CD4-positive, CD25-positive, alpha-beta regulatory T cell (primary cell): Measurements from ENCODE around the gene DNAJC2. TPM values are rescaled to one million over a fixed set of nuclear protein-coding genes. Genes with fewer than 3 reads are reported as not detected.
"Not testable (repeated sequence)": the region's sequence is repeated elsewhere in the genome, so short reads cannot be mapped to it uniquely, and the experiment has no call there.

ENCODE experiments used
- ATAC-seq, 2 donors: fragments of 150-1000 bp; cut with Tn5 transposase; one replicate each; pipeline ENCODE4 v1.10.0; 2021; ENCODE audit warnings: low read depth in 2 of 2, moderate number of reproducible peaks in 2 of 2, moderate library complexity in 1 of 2
- DNase-seq, 3 donors: peaks; one replicate each; pipeline versions ENCODE4 v3.0.0 to v3.0.0-alpha.2; 2012 to 2022; ENCODE audit warnings: mixed read lengths in 1 of 3
- H3K27ac ChIP-seq: one replicate; pipeline ENCODE4 v1.7.0; 2013; ENCODE audit warnings: mild to moderate bottlenecking, low read length; ENCODE audit not compliant: insufficient read depth, poor library complexity, severe bottlenecking
- H3K27me3 ChIP-seq: one replicate; pipeline ENCODE4 v1.7.0; 2013; ENCODE audit warnings: low read length; ENCODE audit not compliant: control insufficient read depth, insufficient read depth
- H3K36me3 ChIP-seq: one replicate; pipeline ENCODE4 v1.7.0; 2013; ENCODE audit warnings: mild to moderate bottlenecking, low read length, moderate library complexity; ENCODE audit not compliant: control insufficient read depth, insufficient read depth
- H3K4me1 ChIP-seq: 2 replicates; pipeline ENCODE4 v1.7.0; 2013; ENCODE audit warnings: mild to moderate bottlenecking, low read length; ENCODE audit not compliant: insufficient read depth, control insufficient read depth, poor library complexity, severe bottlenecking
- H3K4me3 ChIP-seq: one replicate; pipeline ENCODE4 v1.7.0; 2013; ENCODE audit warnings: low read depth, mild to moderate bottlenecking, low read length, moderate library complexity
- H3K9me3 ChIP-seq, 2 experiments: 1 replicate in 1 of 2; 2 replicates in 1 of 2; pipeline ENCODE4 v1.7.0; 2013; ENCODE audit warnings: low read length in 2 of 2, mild to moderate bottlenecking in 1 of 2, moderate library complexity in 1 of 2; ENCODE audit not compliant: control insufficient read depth in 2 of 2
- H3K27ac Mint-ChIP-seq, 3 donors: one replicate each; pipeline ENCODE4 v1.8.0; 2020 to 2022; ENCODE audit warnings: mild to moderate bottlenecking in 3 of 3, mixed read lengths in 3 of 3, moderate library complexity in 2 of 3
- H3K27me3 Mint-ChIP-seq: one replicate; pipeline ENCODE4 v1.8.0; 2022; ENCODE audit warnings: mild to moderate bottlenecking, mixed read lengths
- H3K36me3 Mint-ChIP-seq: one replicate; pipeline ENCODE4 v1.8.0; 2020; ENCODE audit warnings: mixed read lengths
- H3K4me1 Mint-ChIP-seq, 4 donors: one replicate each; pipeline ENCODE4 v1.8.0; 2020 to 2022; ENCODE audit warnings: mixed read lengths in 4 of 4, mild to moderate bottlenecking in 1 of 4
- H3K4me3 Mint-ChIP-seq, 4 donors: one replicate each; pipeline ENCODE4 v1.8.0; 2020 to 2022; ENCODE audit warnings: mild to moderate bottlenecking in 4 of 4, mixed read lengths in 4 of 4, moderate library complexity in 3 of 4
- H3K9me3 Mint-ChIP-seq, 7 donors: one replicate each; pipeline ENCODE4 v1.8.0; 2020 to 2022; ENCODE audit warnings: mixed read lengths in 7 of 7, mild to moderate bottlenecking in 3 of 7, moderate library complexity in 2 of 7
- polyA plus RNA-seq, 4 donors: library from polyadenylated mRNA; unstranded; fragments of 300-500 nt; fragmentation: Illumina TruSeq; gene quantifications; one replicate each; pipeline ENCODE4 v1.2.3, GENCODE V29; 2021
- total RNA-seq: library from RNA; stranded (reverse); gene quantifications from one replicate; pipeline ENCODE4 v1.2.3, GENCODE V29; 2022

Gene DNAJC2
- total and polyA plus RNA-seq, 5 donors from 2014 or later, result 17.3 to 63.1 (median 22.0) TPM

DNA sequence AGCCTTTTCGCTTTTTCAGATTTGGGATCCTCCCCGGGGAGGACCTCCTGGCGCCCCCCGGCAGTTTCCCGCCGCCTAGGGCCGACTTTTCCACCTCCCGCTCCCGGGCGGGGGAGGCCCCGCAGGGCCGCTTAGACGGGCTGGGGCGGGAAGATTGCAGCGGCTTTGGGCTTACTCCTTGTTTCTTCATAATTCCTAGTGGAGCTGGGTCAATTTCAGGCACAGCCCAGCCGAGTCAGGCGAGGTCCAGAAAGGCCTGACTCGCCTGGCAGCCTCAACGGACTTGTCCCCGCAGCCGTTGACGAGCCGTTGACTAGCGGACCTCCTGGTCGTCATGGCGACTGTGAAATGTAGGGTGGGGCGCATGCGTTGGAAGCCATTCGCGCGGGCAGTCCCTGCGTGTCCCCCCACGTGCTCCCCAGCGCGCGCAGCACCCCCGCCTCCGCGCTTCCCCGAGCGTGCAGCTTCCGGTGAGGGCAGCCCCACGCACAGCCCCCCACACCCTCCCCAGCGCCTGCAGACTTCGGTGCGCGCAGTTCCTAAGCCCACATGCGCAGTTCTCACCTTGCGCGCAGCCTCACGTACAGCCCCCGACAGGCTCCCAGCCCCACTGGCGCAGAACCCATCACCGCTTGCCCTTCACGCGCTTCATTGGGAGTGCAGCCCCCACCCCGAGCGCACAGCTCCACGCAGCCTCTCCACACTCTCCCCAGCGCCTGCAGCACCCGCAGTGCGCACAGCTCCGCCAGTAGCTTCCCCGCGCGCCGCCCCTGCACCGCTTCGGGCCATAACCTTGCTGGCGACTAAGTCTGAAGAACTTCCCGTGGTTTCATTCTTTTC is 64.4 kb downstream of the DNAJC2 start:
- peak; percentile 96 for ATAC-seq
- Mint-ChIP-seq H3K4me1 (peaks cover 9 to 31% (median 17%) of the 10 kb centered on the region in 4 donors), H3K27ac (peak overlapping the region; percentile 94 to 98 (median 96)), H3K4me3 (peak overlapping the region; percentile 95 to 98 (median 97))
- not testable (repeated sequence) for H3K27me3 ChIP-seq, H3K27me3 Mint-ChIP-seq, H3K36me3 Mint-ChIP-seq, H3K9me3 ChIP-seq, H3K36me3 ChIP-seq, H3K9me3 Mint-ChIP-seq
- peak; percentile 89 to 91 (median 91) for DNase-seq
- Histone ChIP-seq H3K4me3 (peak overlapping the region; percentile 78), H3K27ac (peak overlapping the region; percentile 90), H3K4me1 (peaks cover 16% of the 10 kb centered on the region)

DNA sequence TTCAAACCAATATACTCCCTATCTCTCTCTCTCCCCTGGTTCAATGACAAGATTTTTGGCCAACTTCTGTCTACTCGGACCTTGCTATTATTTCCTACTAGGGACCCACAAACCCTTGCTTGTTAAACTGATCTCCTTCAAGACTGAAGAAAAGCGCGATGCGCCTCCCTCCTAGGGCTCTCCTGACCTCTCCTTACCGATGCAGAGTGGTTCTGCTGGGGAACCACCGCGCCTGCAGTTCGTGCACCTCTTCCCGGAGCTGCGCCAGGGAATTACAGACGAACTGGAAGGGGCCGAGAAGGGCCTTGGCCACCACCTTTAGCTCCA is 65.0 kb downstream of the DNAJC2 start:
- H3K4me3 ChIP-seq, result peak overlapping the region; percentile 78
- not testable (repeated sequence) for H3K9me3 Mint-ChIP-seq, H3K27me3 Mint-ChIP-seq, H3K36me3 ChIP-seq, H3K27me3 ChIP-seq, ATAC-seq, H3K36me3 Mint-ChIP-seq, H3K9me3 ChIP-seq
- H3K27ac ChIP-seq, result peak overlapping the region; percentile 90
- peaks cover 16% of the 10 kb centered on the region for H3K4me1 ChIP-seq
- peak overlapping the region; percentile 95 to 98 (median 97) for H3K4me3 Mint-ChIP-seq
- peak in 1 of 3 donors; percentile 32 for DNase-seq
- H3K27ac Mint-ChIP-seq, result peak overlapping the region; percentile 50 to 98 (median 96)
- H3K4me1 Mint-ChIP-seq, result peaks cover 9 to 31% (median 17%) of the 10 kb centered on the region in 4 donors

DNA sequence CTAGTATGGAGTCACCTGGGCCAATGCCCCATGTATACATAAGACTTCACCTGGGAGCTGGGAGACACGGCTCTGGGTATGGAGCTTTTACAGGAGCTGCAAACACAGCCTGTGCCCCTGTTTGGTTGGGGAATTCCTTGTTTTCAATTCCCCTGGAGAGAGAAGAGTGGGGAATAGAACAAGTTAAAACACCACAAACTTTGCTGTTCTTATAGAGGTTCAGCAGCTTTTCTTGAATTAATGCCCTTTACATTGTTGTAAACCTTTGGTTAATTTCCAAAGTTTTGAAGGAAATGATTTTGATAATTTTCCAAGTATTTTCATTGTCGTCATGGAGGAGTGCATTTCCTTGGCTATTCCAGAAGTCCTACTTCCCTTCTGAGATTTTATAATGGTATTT is 66.4 kb downstream of the DNAJC2 start:
- not testable (repeated sequence) for H3K9me3 Mint-ChIP-seq, H3K27ac ChIP-seq, H3K4me3 ChIP-seq, H3K9me3 ChIP-seq, H3K27me3 Mint-ChIP-seq, H3K27me3 ChIP-seq, DNase-seq, H3K36me3 Mint-ChIP-seq, H3K36me3 ChIP-seq, H3K27ac Mint-ChIP-seq, ATAC-seq
- H3K4me1 ChIP-seq, result peaks cover 16% of the 10 kb centered on the region
- H3K4me1 Mint-ChIP-seq, result peaks cover 9 to 31% (median 19%) of the 10 kb centered on the region in 4 donors
- H3K4me3 Mint-ChIP-seq, result peak overlapping the region in 2 of 4 donors; percentile 54 to 56

DNA sequence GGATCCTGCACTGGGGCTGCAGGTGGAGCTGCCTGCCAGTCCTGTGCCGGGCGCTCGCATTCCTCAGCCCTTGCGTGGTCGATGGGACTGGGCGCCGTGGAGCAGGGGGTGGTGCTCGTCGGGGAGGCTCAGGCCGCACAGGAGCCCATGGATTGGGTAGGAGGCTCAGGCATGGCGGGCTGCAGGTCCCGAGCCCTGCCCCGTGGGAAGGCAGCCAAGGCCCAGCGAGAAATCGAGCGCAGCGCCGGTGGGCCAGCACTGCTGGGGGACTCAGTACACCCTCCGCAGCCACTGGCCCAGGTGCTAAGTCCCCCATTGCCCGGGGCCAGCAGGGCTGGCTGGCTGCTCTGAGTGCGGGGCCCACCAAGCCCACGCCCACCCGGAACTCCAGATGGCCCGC is 69.7 kb downstream of the DNAJC2 start:
- peaks cover 11% of the 10 kb centered on the region for H3K36me3 Mint-ChIP-seq
- not testable (repeated sequence) for H3K4me3 Mint-ChIP-seq, H3K27me3 ChIP-seq, ATAC-seq, H3K27ac Mint-ChIP-seq, H3K36me3 ChIP-seq, H3K27me3 Mint-ChIP-seq, H3K27ac ChIP-seq, H3K9me3 Mint-ChIP-seq, H3K4me1 ChIP-seq, H3K9me3 ChIP-seq, DNase-seq, H3K4me3 ChIP-seq
- peaks cover 8 to 16% (median 12%) of the 10 kb centered on the region in 4 donors for H3K4me1 Mint-ChIP-seq

DNA sequence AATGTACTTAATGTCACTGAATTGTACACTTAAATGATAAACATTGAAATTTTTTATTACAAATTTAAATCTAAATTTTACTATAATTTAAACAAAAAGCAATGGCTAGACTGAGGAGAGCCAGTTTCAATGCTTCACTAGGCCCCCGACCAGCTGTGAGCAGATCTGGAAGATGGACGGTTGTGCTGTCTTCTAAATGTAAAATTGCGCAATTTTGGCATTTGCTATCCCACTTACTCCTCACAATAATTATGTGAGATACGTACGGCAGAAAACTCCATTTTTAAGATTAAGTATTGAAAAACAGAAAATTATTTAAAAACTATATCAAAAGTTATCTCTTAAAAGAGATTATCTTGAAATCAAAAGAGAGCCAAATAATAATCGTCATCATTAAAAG is 71.2 kb downstream of the DNAJC2 start:
- not testable (repeated sequence) for ATAC-seq, H3K4me1 ChIP-seq, H3K4me1 Mint-ChIP-seq, H3K4me3 ChIP-seq, H3K27me3 ChIP-seq, DNase-seq, H3K9me3 ChIP-seq, H3K27ac Mint-ChIP-seq, H3K9me3 Mint-ChIP-seq, H3K27ac ChIP-seq, H3K27me3 Mint-ChIP-seq, H3K4me3 Mint-ChIP-seq, H3K36me3 ChIP-seq
- peaks cover 15% of the 10 kb centered on the region for H3K36me3 Mint-ChIP-seq

DNA sequence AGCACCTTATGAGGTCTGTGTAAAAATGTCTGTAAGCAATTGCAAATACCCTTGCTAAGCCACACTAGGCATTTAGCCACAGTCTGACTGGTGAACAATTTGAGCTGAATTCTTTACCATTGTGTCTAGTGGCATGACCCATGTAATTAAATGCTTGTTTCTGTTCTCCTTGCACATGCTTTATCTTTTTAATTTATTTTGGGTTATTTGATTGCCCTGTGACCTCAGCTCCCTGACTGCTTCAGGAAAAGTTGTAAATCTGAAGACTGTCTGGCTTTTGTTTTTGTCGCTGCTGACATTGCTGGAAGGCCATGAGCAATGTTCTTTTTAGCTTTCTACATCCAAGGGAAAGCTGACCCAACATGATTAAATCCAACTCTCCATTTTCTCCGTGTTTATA is 78.3 kb downstream of the DNAJC2 start:
- H3K4me1 ChIP-seq, H3K9me3 ChIP-seq, DNase-seq, H3K4me3 Mint-ChIP-seq, H3K27ac ChIP-seq, ATAC-seq, H3K27ac Mint-ChIP-seq, H3K27me3 ChIP-seq, H3K36me3 ChIP-seq, H3K9me3 Mint-ChIP-seq, H3K36me3 Mint-ChIP-seq, H3K27me3 Mint-ChIP-seq, H3K4me1 Mint-ChIP-seq, H3K4me3 ChIP-seq: not testable (repeated sequence)

DNA sequence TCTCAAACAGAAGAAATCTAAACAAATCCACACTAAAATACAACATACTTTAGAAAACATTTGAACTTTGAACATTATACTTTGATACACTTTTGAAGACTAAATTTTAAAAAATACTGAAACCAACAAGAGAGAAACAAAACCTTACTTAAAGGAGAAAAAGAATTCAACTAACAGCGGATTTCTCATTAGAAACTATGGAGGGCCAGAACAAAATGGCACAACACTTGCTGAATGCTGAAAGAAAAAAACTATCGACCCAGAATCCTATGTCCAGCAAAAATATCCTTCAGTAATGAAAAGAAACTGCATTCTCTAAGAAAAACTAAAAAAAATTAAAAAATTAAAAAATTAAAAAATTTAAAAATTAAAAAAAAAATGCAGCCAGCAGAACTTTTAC is 80.5 kb downstream of the DNAJC2 start:
- H3K9me3 Mint-ChIP-seq, H3K36me3 ChIP-seq, H3K27me3 Mint-ChIP-seq, H3K4me3 Mint-ChIP-seq, H3K9me3 ChIP-seq, H3K27me3 ChIP-seq, H3K4me3 ChIP-seq, H3K4me1 ChIP-seq, DNase-seq, ATAC-seq, H3K27ac ChIP-seq, H3K27ac Mint-ChIP-seq, H3K4me1 Mint-ChIP-seq, H3K36me3 Mint-ChIP-seq: not testable (repeated sequence)
